Measurements from ENCODE around the gene TFF2.

The TFF2 gene, protein sequence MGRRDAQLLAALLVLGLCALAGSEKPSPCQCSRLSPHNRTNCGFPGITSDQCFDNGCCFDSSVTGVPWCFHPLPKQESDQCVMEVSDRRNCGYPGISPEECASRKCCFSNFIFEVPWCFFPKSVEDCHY

DNA sequence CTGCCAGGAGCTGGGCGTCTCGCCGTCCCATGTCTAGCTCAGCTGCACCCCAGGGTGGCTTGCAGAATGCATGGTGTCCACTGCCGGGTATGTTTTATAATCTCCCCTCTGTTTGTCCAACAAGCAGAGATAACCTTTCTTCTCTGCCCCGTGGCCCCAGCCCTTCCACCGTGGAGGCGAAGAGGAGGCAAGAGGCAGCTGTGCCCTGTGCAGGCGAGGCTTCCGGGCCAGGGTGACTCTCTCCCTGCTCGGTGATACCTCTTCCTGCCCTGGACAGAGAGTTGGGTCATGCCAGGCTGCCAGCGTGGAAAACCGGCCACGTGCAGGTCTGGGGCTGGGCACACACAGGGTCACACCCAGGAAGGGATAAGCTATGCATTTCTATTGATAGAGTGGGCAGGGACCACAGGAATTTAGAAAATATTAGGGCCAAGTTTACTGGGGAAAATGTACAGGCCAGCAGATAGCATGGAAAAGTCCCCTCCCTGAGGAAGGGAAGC, at the start of gene TFF2:
Gene TFF2 (minus strand): TSS at position 68 of the 500 bp plus-strand sequence. CDS start 37 bp downstream, at position 31.
- DNase-seq (ENCODE audit: low read depth) = no peak

DNA sequence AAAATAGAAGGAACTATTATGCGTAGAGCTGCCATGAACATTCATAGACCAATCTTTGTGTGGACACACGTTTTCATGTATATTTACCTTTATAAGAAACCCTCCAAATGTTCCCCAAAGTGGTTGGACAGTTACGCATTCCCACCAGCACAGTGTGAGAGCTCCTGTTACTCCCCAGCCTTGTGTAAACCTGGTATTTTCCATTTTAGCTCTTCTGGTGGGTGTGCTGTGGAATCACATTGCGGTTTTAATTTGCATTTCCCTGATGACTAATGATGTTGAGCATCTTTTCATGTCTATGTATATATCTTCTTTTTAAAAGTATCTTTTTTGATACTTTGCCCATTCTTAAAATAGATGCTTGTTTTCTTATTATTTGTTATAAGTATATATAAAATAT, 49.7 kb upstream of the TFF2 start:
- no peak for DNase-seq (ENCODE audit: low read depth)

DNA sequence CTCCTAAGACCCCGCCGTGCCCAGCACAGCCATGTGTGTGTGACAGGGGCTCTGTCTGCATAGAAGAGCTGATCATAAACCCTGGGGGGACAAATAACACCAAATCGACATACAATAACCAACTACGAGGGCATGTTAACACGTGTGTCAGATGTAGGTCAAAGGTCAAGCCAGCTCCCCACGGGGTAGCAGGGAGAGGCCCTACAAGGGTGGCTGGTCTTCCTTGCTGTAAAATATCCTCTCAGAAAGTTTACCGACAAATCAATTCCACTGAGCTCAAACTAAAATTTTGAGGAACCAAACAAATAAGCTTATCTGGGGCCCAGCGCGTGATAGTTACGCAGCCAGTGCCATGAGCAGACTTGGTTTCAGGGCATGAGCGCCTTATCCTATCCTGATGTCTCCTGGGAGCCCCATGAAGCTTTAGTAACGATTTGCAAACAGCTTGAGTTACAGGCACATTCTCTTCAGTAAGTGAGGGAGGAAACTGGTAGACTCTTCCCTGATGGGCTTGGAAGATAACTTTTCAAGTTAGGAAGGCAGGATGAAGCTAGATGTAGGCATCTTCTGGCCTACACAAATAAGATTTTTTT, 47.7 kb upstream of the TFF2 start:
- DNase-seq (ENCODE audit: low read depth) = no peak

DNA sequence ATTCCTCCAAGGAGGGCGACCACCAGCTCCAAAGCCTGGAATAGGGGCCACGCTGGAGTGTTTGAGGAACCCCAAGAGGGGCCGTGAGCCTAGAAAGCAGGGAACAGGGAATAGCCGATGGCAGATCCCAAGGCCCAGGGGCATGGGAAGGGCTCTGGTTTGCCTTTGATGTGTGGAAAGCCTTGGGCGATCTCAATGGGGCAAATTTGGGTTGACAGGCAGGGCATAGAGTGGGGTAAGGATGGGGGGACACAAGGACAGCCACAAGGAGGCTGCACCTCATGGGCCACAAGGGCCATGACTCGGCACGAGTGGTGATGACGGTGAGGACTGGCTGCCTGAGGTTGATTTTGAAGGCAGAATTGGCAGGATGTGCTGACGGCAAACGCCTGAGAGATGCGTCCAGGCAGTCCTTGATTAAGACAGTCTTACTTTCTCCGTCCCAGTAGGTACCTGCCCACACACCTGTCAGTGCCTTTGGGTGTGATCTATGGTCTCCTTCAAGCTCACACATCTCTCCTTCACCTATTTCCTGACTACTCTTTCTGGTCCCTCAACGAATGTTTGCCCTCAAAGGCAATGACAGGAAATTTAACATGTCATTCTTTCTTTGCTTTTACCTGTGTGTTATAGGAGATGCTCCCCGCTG, 47.1 kb upstream of the TFF2 start:
- no peak for DNase-seq (ENCODE audit: low read depth)

DNA sequence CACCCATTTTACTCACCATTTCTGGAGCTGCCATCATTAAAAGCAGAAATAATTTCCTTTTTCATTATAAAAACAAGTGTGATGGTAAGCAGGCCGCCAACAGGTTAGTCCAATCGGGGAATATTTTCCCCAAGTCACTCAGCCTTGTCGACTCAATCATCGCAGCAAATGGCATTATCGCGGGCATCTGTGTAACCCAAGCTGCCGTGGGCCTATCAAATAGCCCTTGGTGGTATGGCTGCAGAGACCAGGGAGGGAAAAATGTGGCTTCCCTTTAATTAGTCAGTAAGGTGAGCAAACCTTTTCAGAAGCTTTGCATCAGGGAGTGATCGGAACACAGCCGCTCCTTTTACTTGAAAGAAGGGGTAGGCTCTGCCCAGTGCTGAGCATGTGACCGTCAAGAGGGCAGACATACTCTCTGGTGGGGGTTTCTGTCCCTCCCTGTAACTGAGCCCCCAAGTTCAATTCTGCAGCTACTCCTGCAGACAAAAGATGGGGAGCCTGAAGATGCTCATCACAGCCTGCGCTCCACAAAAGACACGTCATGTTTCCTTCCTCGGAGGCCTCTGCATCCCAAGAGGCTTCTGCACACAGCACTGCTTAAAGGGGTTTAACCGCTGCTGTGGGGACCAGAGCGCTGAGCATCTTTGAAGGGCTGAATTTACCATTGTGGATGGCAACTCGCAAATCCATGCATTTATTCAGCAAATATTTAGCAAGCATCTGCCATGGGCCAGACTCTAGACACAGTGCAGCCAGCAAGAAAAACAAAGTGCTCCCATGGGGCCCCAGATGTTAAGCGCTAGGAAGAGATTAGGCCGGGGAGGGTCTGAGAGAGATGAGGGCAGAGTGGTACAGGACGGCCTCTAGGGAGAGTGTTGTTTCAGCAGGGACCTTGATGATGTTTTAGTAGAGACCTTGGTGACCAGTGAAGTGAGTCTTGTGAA, 46.3 kb upstream of the TFF2 start:
- DNase-seq (ENCODE audit: low read depth) = no peak

DNA sequence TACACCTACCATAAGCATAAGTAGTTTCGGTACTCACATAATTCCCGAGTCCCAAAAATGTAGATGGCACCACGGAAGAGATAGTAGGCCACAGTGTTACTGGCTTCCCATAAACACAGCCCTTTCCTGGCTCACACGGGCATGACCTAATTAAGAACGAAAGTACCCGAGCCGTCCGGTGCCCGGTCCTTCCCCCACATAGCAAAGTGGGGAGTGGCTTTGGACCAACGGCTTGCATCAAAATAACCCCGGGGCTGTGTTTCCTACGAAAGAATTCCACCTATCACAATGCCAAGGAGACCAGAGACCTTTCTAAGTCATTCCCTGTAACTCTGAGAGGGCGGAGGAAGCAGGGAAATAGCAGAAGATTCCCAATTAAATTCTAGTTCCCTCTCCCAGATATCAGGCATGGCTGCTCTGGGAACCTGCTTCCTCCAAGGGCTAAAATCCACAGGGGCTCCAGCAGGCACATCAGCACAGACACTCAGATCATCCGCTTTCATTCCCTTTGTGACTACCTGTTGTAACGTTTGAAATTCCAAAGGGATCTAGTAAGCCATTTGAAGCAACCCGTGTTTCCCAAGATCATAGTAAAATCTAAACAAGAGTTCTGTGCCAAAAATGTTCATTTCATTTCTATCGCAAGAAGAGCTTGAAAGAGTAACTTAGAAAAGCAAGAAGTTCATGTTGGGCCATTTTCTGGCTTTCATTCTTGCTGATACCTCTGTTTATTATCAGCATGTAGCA, 45.3 kb upstream of the TFF2 start, which contains the start of gene TMPRSS3:
Gene TMPRSS3 (minus strand): TSS at position 148 of the 747 bp plus-strand sequence. CDS start 635 bp downstream, outside the sequence.
- no peak for DNase-seq (ENCODE audit: low read depth)

DNA sequence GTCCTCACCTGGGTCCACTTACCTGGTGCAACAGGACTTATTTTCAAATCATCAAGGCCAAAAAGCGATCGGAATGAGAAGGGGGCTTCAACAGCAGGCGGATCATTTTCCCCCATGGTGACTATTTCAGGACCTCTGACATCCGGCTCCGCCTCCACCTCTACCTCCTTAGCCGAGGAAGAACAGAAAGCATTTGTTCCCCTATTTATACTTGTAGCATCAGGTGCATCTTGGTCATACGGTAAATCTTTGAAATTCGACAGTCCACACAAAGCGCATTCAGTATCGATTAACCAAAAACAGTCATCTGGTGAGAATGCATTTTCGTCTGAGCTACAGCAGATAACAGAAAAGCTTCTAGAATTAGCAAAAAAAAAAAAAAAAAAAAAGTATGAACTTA, 44.5 kb upstream of the TFF2 start:
- DNase-seq (ENCODE audit: low read depth) = no peak

DNA sequence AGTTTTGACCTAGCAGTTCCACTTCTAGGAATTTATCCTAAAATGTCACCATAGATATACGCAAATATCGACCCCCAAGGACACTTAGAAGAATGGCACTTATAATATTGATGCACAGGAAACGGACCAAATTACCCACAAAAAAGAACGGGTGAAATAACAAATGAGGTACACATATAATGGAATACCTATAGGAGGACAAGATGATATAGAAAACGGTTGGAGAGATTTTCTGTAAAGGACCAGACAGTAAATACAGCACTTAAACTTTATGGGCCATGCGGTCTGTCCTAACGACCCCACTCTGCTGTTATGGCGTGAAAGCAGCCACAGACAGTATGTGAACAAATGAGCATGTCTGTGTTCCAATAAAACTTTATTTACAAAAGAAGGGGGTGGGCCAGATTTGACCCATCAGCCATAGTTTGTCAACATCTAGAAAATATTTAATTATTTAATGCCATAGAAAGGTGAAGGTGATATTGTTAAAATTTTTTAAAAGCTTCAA, 42.7 kb upstream of the TFF2 start:
- DNase-seq (ENCODE audit: low read depth) = no peak

DNA sequence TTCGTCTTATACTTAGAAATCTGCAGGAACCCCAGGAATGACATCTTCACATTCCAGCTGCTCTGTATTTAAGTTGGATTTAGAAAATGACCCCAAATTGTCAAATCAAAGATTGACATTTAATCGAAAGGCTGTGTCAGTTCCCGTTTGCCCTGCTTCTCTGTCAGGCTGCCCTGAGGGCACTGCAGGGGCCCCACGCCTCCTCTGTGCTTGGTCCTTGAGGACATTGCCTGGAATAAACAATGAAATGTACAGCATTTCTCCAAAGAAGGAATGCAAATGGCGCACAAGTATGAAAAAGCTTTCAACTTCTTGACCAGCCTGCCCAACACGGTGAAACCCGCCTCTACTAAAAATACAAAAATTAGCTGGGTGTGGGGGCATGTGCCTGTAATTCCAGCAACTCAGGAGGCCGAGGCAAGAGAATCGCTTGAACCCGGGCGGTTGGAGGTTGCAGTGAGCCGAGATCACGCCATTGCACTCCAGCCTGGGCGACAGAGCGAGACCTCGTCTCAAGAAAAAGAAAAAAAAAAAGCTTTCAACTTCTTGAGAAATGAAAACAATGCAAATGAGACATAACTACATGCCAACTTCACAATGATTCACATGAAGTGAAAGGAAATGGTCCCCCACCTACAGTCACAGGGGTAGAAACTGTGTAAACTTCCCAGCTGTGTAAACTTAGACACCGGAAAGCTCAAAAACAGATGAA, 42.1 kb upstream of the TFF2 start:
- no peak for DNase-seq (ENCODE audit: low read depth)

DNA sequence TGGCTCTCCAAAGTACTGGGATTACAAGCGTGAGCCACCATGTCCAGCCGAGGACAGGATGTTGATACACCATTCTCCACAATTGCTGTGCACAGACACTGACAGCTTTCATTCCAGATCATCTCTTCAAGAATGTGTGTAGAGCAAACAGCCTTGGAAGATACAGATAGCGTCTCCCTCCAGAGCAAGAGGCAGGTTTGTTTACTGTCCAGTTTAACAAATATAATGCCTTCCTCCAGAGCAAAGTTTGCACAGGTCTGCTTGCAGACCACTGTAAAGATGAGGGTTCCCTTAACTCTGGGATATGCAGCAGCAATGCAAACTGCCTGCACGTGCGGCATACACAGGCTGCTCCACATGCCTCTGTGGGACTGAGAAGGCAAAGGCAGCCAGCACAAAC, 40.5 kb upstream of the TFF2 start:
- DNase-seq (ENCODE audit: low read depth) = no peak

DNA sequence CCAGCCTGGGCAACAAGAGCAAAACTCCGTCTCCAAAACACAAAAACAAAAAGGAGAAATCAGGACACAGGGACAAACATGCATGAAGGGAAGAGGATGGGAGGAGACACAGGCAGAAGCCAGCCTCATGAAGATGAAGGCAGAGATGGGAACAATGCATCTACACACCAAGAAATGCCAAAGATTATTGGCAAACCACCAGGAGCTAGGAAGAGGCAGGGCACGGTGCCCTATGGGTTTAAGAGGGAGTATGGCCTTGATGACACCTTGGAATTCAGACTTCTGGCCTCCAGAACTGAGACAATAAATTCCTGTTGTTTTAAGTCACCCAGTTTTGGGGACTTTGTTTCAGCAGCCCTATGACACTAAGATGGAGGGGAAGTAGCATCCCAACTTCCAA, 39.9 kb upstream of the TFF2 start:
- no peak for DNase-seq (ENCODE audit: low read depth)

DNA sequence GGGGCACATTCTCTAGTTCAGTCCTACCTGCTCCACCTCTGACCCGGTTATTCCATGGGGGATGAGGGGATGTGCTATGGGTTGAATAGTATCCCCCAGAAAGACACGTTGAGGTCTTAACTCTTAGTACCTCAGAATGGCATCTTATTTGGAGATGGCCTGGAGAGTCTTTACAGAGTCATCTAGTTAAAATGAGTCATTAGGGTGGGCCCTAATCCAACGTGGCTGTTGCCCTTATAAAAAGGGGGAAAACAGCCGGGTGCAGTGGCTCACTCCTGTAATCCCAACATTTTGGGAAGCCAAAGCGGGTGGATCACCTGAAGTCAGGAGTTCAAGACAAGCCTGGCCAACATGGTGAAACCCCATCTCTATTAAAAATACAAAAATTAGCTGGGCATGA, 39.4 kb upstream of the TFF2 start:
- no peak for DNase-seq (ENCODE audit: low read depth)

DNA sequence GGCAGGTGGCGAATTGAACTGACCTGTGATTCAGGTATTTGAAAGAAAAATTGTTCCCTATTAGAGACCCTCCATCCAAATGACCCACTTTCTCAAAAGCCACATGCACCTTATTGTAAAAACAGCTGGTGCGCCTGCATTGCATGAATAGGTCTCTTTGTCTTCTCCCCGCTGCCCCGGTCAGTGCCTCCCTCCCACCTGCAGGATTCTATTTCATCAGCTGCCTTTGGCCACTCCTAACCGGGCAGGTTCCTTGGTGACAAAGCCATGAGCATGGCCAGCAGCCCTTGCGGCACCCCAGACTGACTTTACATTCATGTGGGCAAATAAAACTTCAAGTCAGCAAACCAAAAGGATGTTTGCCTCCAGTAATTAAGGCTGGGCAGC, 38.6 kb upstream of the TFF2 start:
- DNase-seq (ENCODE audit: low read depth) = no peak

DNA sequence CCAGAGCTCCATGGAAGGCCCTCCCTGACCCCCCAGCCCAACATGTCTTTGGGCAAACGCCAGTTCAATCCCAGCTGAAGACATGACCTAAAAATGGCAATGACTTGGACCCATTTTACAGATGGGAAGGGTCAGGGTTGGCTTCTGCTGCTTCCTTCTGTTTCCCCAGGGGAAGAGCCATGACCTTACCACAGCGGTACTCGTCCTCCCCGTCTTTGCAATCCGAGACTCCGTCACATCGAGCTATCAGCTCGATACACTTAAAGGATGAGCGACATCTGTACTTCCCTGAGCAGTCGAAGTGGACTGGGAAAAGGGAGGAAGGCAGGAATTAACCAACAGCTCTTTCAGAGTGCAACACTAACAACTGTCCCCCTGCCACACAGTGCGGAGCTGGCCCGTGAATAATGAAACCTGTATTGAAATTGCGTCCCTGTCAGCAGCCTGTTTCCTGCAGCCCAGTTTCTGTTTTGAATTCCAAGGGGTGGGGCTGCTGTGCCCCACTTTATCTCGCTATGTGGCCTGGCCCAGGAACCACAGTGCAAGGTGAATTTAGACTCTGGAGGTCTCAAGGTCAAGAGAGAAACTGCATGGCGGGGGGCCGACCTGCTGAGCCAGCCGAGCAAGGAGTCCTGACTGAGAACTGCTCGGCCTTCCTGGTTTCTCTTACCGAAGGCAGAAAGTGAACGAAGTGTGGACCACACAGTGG, 38.1 kb upstream of the TFF2 start:
- no peak for DNase-seq (ENCODE audit: low read depth)

DNA sequence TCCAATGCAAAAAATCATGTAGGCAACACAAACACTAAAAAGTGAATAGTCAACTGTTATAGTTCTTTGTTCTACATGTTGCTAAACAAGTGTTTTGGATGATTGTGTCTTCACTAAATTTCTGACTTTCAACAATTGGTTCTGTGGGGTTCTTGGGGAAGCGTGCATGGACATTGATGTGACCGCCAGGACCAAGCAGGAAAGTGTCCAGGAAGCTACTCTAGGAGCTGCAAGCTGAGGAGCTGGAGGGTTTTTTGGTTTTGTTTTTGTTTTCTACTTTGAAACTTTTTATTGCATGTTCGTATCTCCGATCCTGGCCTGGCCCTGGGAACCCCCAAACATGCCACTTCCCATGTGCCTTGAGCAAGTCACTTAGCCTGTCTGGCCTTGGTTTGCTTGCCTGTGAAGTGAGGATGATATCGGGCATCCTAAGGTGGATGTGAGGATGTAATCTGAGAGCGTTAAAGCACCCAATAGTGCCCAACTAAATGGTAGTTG, 37.1 kb upstream of the TFF2 start:
- DNase-seq (ENCODE audit: low read depth) = no peak

DNA sequence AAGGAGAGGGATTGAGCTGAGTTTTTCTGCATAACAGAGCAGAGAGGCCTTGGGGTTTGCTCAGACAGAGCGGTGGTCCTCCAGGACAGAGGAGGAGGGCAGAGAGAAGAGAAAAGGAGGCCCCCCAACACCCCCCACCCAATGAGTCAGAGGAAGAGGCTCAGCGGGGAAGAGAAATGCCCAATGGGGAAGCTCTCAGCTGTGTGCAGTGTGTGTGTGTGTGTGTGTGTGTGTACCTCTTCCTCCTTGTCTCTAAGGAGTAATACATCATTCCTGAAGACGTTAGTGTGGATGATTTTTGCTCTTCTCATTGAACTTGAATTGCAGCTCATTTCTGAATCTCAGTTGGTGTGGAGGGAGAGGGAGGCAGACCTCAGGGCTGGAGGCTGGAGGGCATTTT, 36.4 kb upstream of the TFF2 start:
- DNase-seq (ENCODE audit: low read depth) = no peak

DNA sequence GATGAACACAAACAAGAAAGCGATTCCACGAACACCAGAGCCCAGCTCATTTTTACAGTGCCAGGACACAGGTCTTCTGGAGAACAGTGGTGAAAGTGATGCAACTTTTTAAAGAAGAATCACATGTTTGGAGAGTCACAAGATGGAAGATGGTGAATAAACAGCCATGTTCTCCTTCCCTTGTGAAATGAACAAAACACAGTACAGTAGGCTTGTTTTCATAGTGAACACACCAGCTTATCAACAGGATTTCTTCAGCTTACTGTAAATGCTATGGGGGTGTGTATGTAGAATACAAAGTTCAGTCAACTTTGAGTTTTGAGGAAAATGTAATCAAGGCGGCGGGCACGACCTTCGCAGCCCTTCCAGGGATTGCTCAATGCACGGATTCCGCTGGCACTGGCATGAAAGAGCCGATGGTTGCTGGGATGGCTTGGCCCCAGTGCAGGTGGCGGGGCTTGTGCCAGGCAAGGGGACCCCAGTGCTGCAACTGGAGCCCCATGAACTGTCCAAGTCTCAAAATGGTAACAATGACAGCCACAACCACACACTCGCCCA, 35.3 kb upstream of the TFF2 start:
- no peak for DNase-seq (ENCODE audit: low read depth)

DNA sequence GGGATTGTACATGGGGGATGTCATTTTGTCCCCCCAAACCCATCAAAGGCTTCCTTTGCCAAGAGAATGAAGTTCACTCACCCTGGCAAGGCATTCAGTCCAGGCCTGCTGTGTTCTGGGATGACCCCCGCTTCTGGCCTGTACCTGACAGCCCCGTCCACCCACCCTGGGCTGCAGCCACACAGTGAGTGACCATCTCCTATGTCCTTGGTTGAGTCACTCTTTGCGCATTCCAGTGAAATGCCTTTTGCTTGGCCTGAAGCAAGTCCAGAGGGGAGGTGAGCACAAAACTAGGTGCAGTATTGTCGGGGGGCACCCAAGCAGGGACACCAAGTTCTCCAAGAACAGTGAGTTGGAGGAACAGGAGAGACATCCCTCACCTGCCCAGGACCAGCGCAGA, 34.8 kb upstream of the TFF2 start:
- no peak for DNase-seq (ENCODE audit: low read depth)

DNA sequence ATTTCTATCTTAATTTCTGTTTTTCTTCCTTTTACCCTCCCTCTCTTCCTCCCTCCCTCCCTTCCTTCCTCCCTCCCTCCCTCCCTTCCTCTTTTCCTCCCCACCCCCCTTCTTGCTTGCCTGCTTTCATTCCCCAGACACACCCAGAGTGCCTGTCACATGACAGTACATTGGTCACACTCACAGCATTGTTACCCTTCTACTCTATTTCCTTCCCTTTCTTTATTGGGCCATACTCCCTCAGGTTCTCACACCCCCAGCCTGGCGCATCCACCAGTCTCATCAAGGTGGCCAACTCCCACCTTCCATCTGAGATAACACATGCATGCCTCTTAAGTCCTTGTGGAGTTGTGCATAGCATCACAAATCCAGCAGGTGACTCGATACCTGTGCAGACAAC, 34.2 kb upstream of the TFF2 start:
- DNase-seq (ENCODE audit: low read depth) = no peak

Measured in stimulated activated CD4-positive, alpha-beta T cell treated with anti-CD3 and anti-CD28 coated beads, Interleukin-2, amount 100 ng/mL, for 4 hours (primary cell).